Dedifferentiated amniotic fluid mesenchymal stem cell (primary cell): ENCODE results near the gene CFAP157.

Experiments used
- DNase-seq: peaks from one replicate; pipeline ENCODE4 v3.0.0-alpha.2; 2016; ENCODE audit errors: extremely low spot score

Gene CFAP157

GRCh38 chr9:127693143-127693542 lies 13.6 kb upstream of the CFAP157 start:
- DNase-seq = no peak

GRCh38 chr9:127693697-127694096 lies 13.1 kb upstream of the CFAP157 start:
- no peak for DNase-seq

GRCh38 chr9:127694890-127695720 lies 11.7 kb upstream of the CFAP157 start:
- peak; percentile 52 for DNase-seq

GRCh38 chr9:127697575-127697974 lies 9.2 kb upstream of the CFAP157 start:
- no peak for DNase-seq

GRCh38 chr9:127698386-127698785 lies 8.4 kb upstream of the CFAP157 start:
- no peak for DNase-seq

GRCh38 chr9:127698985-127699670 lies 7.7 kb upstream of the CFAP157 start:
- peak; percentile 79 for DNase-seq

- DNase-seq = no peak
Measured at GRCh38 chr9:127700140-127700539, 6.6 kb upstream of the CFAP157 start.

- DNase-seq = no peak
Measured at GRCh38 chr9:127700594-127701255, 6.1 kb upstream of the CFAP157 start.

GRCh38 chr9:127703289-127703946 lies 3.4 kb upstream of the CFAP157 start:
- DNase-seq = no peak

GRCh38 chr9:127705577-127706379 lies 1.0 kb upstream of the CFAP157 start:
- DNase-seq = no peak

GRCh38 chr9:127707766-127708165 lies 978 bp downstream of the CFAP157 start:
- no peak for DNase-seq

- DNase-seq = no peak
Measured at GRCh38 chr9:127708952-127709587, 2.3 kb downstream of the CFAP157 start.

- no peak for DNase-seq
Measured at GRCh38 chr9:127710204-127710783, 3.5 kb downstream of the CFAP157 start.

GRCh38 chr9:127711226-127711701 lies 4.5 kb downstream of the CFAP157 start:
- no peak for DNase-seq

- no peak for DNase-seq
Measured at GRCh38 chr9:127711831-127712274, 5.1 kb downstream of the CFAP157 start.

GRCh38 chr9:127712371-127712770 lies 5.6 kb downstream of the CFAP157 start:
- DNase-seq = no peak

GRCh38 chr9:127712867-127713266 lies 6.1 kb downstream of the CFAP157 start:
- no peak for DNase-seq

- DNase-seq = no peak
Measured at GRCh38 chr9:127714020-127714750, 7.4 kb downstream of the CFAP157 start.

- no peak for DNase-seq
Measured at GRCh38 chr9:127714951-127715469, 8.2 kb downstream of the CFAP157 start.
